ENCODE results near the gene RPP25.
"Not testable (repeated sequence)": the region's sequence is repeated elsewhere in the genome, so short reads cannot be mapped to it uniquely, and the experiment has no call there.

The RPP25 gene

DNA sequence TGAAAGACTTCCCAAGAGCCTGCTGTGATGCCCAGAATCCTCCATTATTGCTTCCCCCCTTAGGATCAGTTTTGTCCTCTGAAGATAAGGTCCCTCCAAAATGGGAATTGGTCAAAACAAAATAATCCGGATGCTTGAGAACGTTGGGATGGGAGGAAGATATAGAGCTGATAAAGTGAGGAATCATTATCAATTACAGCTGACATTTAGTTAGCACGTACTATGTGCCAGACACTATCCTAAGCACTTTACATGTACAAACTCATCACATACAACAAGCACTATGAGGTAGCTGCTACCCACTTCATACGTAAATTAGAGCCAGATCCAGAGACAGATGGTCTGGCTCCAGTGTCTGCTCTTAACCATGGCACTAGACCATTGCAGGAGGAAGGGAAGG lies 6.6 kb upstream of the RPP25 start:
- DNase-seq = no peak

DNA sequence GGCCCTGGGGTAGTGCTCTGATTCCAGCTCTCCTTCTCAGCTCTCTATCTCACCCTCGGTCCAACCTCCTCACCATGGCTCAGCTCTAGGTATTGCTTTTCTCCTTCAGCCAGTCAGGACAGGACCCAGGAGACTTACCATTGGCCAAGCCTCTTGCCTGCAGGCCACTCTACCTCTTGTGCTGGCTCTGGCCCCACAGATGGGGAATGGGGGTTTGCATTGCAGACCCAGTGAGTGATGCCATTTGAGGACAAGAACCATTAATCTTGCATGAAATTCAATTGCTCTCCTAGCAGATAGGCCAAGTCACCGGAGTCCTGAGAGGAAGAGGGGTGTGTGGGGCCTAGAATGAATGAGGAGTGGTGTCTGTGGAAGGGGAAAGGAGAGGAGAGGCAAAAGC lies 6.1 kb upstream of the RPP25 start:
- no peak for DNase-seq

DNA sequence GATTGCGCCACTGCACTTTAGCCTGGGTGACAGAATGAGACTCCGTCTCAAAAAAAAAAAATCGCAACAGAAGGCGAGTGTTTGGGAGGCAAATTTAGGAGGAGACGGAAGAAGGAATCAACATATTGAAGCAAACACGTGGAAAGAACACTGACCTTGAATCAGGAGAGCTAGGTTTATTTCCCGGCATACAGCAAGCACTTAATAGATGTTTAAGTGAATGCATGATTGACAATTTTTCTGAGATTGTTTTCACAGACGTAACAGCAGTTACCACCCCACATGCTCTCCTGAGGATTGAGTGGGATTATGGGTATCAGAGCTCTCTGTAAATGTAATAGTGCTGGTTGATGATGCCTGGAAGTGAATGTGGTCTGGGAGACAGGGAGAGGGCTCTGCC lies 5.6 kb upstream of the RPP25 start:
- no peak for DNase-seq

DNA sequence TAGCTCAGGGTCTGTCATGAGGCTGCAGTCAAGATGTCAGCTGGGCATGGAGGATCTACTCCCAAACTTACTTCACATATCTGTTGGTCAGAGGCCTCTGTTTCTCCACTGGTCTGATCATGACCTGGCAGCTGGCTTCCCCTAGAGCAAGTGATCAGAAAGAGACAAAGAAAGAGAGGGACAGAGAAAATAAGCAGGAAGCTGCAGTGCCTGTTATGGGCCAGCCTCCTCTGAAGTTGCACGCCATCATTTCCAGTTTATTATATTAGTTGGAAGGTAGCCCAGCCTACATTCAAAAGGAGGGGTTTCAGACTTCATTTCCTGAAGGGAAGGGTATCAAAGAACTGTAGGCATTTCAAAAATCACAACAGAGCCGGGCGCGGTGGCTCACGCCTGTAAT lies 5.0 kb upstream of the RPP25 start:
- DNase-seq = no peak

DNA sequence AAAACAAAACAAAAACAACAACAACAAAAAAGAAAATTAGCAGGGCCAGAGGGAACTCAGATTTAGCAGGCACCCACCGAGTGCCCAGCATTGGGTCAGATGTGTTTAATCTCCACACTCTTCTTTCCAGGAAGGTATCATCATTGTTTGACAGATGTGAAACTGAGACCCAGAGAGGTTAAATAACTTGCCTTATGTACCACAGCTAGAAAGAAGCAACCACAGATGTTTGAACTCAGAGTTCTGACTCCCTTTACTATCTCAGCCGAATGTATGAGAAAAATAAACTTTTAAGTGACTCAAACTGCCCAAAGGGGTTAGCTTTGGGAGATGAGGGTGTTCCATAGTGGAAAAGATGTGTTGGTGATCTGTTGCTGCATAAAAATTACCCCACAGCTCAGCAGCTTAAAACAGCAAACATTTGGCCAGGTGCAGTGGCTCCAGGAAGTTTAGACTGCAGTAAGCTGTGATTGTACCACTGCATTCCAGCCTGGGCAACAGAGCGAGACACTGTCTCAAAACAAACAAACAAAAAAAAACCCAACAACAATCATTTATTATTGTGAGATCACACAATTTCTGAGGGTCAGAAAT lies 4.5 kb upstream of the RPP25 start:
- no peak for DNase-seq

DNA sequence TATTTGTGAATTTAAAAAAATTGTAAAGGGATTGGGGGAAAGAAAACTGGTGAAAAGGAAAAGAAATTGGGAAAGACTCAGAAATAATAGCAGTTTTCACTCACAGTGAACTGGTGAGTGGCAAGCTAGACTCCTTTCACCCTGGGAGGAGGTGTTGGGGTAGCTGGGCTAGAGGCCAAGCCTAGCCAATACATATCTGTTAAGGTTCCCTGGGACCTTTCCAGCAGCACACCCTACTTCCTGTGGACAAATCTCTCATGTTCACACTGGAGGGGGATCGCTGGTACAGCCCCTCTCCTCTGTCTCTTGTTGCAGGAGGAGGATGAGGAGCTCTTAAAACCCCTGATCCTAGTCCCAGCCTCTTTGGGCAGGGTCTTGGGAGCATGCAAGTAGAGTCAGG lies 3.7 kb upstream of the RPP25 start:
- DNase-seq = no peak

DNA sequence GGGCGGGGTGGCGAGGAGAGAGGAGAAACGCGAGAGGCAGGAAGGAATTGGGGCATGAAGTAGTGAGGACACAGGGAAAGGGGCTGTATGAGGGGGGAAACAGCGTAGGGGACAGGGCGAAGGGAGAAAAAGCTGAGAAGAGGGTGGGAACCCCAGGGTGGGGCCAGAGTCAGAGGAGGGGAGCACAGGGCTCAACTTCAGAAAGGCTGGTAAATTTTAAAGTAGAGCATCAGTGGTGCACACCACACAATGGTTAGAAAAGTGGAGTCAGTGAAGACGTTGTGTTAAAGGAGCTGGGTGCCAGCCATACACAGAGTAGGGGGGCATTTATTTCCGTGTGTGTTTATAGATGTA lies 3.0 kb upstream of the RPP25 start:
- DNase-seq = no peak

DNA sequence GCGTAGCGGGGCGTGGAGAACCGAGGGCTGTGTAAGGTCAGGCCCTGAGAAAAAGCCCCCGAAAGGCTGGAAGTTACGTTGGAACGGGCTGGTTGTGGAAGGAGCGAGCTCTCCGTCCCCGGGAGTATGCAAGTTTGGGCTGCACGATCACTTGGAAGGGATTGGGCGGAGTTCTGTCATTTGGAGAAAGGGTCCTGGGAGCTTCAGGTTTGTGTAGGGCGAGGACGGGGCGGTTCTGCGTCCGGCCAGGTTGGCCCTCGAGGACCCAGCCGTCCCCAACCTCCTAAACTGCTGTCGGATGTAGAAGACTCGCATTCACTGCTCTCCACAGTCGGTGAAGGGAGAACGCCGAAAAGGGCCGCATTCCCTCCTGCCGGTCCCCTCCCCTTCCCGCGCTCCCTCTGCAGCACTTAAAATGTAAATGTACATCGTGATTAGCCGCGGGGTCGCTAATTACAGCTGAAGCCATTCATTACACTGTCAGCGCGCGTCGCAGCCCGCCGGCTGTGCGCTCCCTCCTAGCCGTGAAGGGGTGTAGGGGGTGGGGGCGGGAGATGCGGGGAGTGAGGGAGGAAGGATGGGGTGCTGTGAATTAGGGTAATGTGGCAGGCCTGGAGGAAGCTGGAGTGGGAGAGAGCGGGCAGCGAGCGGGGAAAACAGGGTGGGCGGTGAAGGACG lies 2.5 kb upstream of the RPP25 start:
- peak in 7 of 58 donors; percentile 5 to 34 (median 10) for DNase-seq

DNA sequence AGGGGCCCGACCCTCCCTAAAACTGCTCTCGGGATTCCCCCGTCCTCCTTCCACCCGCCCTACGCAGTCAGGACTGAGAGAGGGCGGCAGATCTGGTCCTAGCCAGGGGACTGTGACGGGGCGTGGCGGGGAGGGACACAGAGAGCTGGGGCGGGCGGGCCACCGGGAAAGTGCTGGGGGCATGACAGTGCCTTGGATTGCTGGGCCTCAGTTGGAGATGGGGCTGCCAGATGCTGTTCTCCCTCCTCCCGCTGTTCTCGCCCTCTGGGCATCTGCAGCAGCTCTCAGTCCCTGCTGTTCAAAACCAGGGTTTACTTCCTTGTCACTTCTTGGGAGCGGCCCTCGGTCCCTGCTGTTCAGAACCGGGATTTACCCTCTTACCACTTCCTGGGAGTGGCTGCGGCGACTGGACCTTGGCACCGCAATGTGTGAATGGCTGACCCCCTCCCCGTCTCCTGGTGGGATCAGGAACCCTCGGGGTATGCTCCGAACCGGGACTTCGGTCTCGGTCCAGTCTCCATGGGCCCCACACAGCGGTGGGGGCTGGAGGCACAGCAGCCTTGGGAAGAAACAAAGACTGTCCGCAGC lies 1.8 kb upstream of the RPP25 start:
- peak in 2 of 58 donors; percentile 18 to 52 for DNase-seq

DNA sequence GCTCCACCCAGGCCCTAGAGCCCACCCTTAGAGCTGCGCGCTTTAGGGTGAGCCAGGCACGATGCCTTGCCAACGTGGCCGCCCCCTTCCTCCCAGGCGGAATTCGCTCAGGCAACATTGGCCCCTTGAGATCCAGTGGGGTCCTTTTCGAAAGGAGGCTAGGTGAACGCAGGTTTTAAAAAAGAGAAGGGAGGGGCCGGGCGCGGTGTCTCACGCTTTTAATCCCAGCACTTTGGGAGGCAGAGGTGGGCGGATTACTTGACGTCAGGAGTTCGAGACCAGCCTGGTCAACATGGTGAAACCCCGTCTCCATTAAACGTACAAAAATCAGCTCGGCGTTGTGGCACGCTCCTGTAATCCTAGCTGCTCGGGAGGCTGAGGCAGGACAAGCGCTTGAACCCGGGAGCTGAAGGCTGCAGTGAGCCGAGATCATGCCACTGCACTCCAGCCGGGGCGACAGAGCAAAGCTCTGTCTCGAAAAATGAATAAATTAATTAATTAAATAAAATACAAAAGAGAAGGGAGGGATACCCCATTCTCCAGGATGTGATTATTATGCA lies 984 bp upstream of the RPP25 start:
- peak in 1 of 58 donors; percentile 18 for DNase-seq

DNA sequence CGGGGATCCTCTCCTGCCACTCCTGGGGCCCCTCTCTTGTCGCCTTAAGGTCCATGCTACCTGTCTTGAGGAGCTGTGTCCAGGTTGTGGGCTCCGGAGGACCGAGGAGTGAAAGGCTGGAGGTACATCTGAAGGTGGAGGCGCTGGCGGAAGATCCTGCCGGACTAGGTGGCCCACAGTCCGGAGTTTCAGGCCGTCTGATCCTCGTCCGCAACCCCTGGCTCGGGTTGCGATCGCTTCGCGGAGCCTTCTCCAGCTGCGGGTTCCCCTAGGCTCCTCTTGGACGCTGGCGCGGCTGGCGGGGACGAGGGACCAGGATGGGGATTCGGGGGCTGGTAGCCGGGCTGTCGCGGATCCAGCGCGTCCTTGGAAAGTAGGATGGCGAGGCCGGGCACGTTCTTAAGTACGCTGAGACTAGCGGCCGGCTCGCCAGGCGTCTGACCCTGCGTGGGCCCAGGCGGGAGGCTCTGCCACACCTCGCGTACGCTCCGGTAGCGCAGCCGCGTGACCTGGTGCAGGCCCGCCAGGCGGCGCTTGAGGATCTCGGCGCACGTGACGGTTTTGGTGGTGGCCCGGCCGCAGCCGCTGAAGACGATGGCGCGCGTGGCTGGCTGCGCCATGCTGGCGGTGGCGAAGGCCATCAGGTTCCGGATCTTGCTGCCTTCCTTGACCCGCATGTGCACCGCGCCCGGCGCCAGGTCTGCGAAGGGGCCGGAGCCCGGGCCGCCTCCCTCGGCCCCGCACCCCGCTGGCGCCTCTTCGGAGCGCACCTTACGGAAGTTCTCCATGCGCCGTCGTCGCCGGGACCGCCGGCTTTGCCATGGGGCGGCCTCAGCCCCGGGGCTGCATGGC lies 550 bp downstream of the RPP25 start:
- peak in 45 of 58 donors; percentile 8 to 71 (median 45) for DNase-seq

DNA sequence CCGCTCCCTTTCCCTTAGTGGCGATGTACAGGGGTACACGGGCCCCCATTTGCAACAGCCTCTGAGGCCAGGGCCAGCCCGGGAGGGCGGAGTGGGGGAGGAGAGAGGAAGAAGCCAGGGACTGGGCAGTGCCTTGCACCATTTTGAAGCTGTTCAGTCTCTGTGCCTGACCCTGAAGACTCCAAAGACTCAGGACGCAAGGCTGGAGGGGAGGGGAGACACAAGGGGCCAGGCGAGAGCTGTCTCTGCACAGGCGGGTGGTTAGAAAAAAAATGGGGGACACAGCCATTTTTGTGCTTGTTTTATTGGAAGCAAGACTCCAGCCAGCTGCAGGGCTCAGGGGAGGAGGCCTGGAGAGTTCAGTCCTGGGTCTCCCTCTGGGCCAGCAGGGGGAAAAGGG lies 1.6 kb downstream of the RPP25 start:
- no peak for DNase-seq

DNA sequence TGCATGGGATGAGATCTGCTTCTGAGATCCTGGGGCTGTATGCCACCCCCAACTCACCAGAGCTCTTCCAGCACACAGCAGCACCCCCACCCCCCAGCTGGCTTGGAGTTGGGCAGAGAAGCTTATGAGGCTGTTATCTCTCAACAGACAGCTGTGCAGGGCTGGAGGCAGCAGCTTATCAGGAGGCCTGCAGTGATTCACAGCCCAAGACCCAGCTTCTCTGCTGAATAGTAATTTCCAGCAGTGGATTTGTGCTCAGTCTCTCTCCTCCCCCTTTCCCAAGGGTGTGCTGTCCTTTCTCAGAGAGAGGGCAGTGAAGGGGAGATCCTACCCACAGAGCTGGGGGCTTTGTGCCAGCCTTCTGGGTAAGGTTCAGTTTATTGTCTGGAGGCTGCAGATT lies 2.1 kb downstream of the RPP25 start:
- DNase-seq = peak in 3 of 58 donors; percentile 3 to 13 (median 9)

DNA sequence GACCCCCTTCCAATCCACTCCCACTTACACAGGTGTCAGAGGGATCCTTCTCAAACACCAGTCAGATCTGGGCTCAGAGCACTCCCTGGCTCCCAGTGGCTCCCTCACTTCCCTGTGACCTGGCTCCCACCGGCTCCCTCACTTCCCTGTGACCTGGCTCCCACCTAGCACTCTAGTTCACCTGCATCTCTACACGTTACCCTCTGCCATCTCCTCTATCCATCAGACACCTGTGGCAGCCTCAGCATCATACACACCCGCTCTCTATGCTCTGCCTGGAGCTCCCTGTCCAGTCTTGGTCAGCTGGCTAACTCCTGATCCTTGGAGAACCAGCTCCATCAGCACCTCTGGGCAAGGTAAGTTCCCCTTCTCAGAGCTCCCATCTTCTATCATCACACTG lies 5.6 kb downstream of the RPP25 start:
- no peak for DNase-seq

DNA sequence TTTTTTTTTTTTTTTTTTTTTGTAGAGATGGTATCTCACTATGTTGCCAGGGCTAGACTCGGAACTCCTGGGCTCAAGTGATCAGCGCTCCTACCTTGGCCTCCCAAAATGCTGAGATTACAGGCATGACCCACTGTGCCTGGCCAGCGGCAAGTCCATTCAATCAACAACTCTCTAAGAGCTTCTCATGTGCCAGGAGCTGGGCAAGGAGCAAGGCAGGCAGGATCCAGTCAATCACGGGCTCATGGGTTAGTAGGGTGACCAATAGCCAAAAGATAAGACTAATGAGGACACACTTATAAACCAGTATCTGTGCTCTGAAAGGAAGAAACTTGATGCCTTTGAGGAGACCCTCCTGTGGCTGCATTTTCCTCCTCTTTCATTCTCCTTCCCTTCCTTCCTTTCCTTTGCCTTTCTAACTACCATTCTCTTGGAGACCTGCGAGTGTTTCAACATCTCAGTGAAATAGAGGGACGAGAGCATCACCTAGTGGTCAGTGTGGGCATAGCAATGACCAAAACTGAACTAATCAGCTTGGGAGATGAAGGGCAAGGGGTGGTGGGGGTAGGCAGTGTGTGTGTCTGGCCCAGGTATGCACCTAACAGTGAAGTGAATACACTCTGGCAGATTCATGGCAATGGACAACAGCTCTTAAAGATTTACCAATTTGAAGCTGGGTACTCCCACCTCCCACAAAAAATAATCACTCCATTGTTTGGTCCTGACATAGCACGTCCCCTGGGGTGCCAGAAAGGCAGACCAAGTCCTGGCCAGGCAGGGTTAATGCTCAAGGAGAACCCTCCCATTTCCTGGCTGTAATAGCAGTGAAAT lies 6.3 kb downstream of the RPP25 start:
- DNase-seq = peak in 50 of 58 donors; percentile 11 to 83 (median 52)

DNA sequence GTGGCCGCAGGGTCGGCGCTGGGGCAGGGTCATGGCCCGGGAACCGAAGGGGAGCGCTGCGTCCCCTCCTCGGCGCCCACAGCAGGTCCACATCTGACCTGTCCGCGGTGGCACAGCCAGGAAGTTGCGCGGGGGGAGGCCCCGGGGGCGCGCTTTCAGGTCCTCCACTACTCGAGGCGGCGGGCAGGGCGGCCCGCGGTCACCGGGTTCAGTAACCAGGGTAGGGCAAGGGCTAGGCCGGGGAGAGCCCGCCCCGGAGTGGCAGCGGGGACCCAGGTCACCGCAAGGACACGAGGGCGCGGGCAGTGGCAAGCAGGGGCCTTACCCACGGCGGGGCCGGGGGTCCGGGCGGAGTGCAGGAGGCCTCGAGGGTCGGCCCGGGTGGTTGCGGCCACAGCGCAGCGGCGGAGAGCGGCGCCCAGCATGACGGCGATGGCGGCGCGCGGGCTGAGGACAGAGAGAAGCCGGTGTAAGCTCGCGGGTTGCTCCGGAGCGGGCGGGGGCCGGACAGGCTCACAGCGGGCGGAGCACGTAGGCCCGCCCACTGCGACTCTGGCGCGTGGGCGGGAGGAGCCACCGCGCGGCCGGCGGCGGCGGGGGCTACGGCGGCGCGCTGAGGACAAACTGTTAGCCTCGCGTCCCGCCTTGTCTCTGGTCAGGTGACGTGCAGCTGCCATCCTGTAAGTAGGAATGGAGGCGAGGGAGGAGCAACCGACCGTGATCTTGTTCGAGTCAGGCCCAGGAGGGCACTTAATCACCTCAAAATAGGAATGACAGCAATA lies 18.8 kb downstream of the RPP25 start, which contains the start of gene COX5A:
Gene COX5A (minus strand): TSS at position 484 of the 782 bp plus-strand sequence. CDS start 59 bp downstream, at position 425.
- DNase-seq = peak; percentile 51 to 96 (median 92)

DNA sequence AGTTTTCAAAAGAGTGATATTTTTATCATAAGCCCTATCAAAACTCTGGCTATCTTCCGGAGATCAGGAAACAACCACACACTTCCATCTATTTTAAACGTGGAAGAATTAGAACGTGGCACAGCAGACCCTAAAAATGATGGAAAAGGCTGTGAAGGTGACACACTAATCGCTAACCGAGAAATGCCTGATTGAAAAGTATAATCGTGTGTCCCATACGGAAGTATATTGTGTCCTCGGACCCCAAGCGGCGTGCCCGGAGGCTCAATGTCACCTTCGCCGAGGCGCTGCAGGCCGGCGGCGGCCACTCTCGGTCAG lies 19.3 kb downstream of the RPP25 start:
- DNase-seq = no peak

DNA sequence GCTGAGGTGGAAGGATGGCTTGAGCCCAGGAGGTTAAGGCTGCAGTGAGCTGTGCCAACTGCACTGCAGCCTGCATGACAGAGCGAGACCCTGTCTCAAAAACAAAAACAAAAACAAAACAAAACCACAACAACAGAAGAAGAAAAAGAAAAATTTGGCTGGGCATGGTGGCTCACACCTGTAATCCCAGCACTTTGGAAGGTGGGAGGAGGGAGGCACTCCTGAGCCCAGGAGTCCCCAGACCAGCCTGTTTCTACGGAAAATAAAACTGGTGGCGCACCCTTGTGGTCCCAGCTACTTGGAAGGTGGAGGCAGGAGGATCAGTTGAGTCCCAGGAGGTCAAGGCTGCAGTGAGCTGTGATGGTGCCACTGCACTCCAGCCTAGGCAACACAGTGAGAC lies 21.4 kb downstream of the RPP25 start:
- DNase-seq = not testable (repeated sequence)

DNA sequence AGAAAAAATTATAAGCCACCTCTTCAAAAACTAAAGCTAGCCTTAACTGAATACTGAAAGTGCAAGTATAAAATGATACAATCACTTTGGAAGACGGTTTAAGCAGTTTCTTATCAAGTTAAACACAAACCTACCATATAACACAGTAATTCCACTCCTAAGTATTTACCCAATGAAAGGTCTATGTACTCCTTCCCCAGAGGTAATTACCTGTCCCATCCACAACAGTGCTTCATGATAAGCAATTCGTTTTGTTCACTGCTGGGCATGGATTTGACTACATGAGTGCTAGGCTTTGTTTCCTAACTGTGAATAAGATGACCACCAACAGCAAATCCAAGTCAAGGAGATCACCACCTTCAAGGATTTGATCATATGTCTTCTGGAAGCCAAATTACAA lies 23.0 kb downstream of the RPP25 start:
- DNase-seq = no peak

DNA sequence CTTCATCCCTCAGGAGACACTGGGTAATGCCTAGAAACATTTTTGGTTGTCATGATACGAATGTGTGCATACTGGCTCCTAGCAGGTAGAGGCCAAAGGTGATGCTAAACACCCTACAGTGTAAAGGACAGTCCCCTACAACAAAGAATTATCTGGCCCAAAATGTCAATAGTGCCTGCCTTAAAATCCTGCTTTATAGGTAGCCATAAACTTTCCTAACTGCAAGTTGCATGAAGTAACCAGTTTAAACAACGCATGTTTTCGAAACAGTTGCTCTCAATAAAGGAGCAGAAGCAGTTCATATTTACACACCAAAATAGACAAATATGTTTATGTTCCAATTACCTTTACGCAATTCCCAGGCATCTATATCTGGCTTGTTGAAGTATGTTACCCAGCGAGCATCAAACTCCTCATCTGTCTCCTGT lies 27.8 kb downstream of the RPP25 start:
- DNase-seq = no peak

Measured in anterior cingulate cortex (tissue), 58 donors.